ENCODE results near the gene DYNLT1.

- TF ChIP-seq POLR2A (IDR thresholded peaks at IDR 0.05) = no peak
- TF ChIP-seq CTCF (IDR thresholded peaks at IDR 0.05) = no peak
- no peak for TF ChIP-seq EP300 (IDR thresholded peaks at IDR 0.05)
These were observed 16.0 kb downstream of the DYNLT1 start for GRCh38 chr6:158628542-158628941.
